Breast epithelium (tissue), 3 donors: Measurements from ENCODE around the gene THOC6.

ENCODE experiments used
- CTCF ChIP-seq, 3 donors: fragments of 450-650 bp; IDR thresholded peaks; one replicate each; pipeline ENCODE4 v1.5.1; 2016 to 2017; ENCODE audit warnings: antibody characterized with exemption in 3 of 3, mild to moderate bottlenecking in 3 of 3, moderate library complexity in 3 of 3
- POLR2A ChIP-seq: fragments of 450-650 bp; IDR thresholded peaks from one replicate; pipeline ENCODE4 v1.6.1; 2016; ENCODE audit warnings: antibody characterized with exemption, mild to moderate bottlenecking, moderate library complexity
- POLR2AphosphoS5 ChIP-seq, 3 donors: sonication (generic); formaldehyde crosslinking; IDR thresholded peaks; one replicate each; pipeline ENCODE4 v1.6.1; 2017; ENCODE audit warnings: antibody characterized with exemption in 3 of 3

- TF ChIP-seq CTCF (IDR thresholded peaks at IDR 0.05) (no peak), POLR2AphosphoS5 (IDR thresholded peaks at IDR 0.05) (no peak), POLR2A (no peak)
Measured at GRCh38 chr16:3057181-3058138, 33.6 kb downstream of the THOC6 start.
